H9 (cell line): ENCODE data around the gene SUPT3H. TPM values are rescaled to one million over a fixed set of nuclear protein-coding genes. Genes with fewer than 3 reads are reported as not detected.

Source experiments
- DNase-seq: peaks from one replicate; pipeline ENCODE4 v3.0.0-alpha.2; 2017
- H2AFZ ChIP-seq: one replicate; pipeline ENCODE4 v1.6.1; 2013; ENCODE audit warnings: mild to moderate bottlenecking, low read length, control low read depth, moderate library complexity
- H2AK5ac ChIP-seq: 2 replicates; pipeline ENCODE4 v1.6.1; 2013; ENCODE audit warnings: low read length, control low read depth, mixed read lengths; ENCODE audit not compliant: insufficient read length
- H2BK120ac ChIP-seq: one replicate; pipeline ENCODE4 v1.6.1; 2013; ENCODE audit warnings: low read depth, mild to moderate bottlenecking, low read length, control low read depth, inconsistent platforms; ENCODE audit not compliant: poor library complexity, severe bottlenecking
- H2BK12ac ChIP-seq: 2 replicates; pipeline ENCODE4 v1.6.1; 2013; ENCODE audit warnings: low read length, control low read depth, mixed read lengths, low read depth; ENCODE audit not compliant: insufficient read length
- H2BK15ac ChIP-seq: 2 replicates; pipeline ENCODE4 v1.6.1; 2013; ENCODE audit warnings: low read depth, low read length, control low read depth
- H2BK20ac ChIP-seq: one replicate; pipeline ENCODE4 v1.6.1; 2013; ENCODE audit warnings: low read depth, mild to moderate bottlenecking, low read length, control low read depth, inconsistent platforms; ENCODE audit not compliant: poor library complexity, severe bottlenecking
- H2BK5ac ChIP-seq: 2 replicates; pipeline ENCODE4 v1.6.1; 2013; ENCODE audit warnings: low read length, control low read depth, mixed read lengths; ENCODE audit not compliant: insufficient read length
- H3K14ac ChIP-seq: 2 replicates; pipeline ENCODE4 v1.6.1; 2013; ENCODE audit warnings: low read length, control low read depth; ENCODE audit not compliant: insufficient read depth
- H3K18ac ChIP-seq: 2 replicates; pipeline ENCODE4 v1.6.1; 2013; ENCODE audit warnings: low read depth, mild to moderate bottlenecking, mixed read lengths, low read length, control low read depth; ENCODE audit not compliant: insufficient read length
- H3K23ac ChIP-seq: 2 replicates; pipeline ENCODE4 v1.6.1; 2013; ENCODE audit warnings: low read length, control low read depth, mixed read lengths, low read depth; ENCODE audit not compliant: insufficient read length
- H3K23me2 ChIP-seq: 2 replicates; pipeline ENCODE4 v1.6.1; 2013; ENCODE audit warnings: low read depth, mild to moderate bottlenecking, mixed read lengths, low read length, control low read depth; ENCODE audit not compliant: insufficient read length, poor library complexity, severe bottlenecking
- H3K27ac ChIP-seq: 2 replicates; pipeline ENCODE4 v1.5.1; 2013; ENCODE audit warnings: low read length, control low read depth, mixed read lengths, low read depth; ENCODE audit not compliant: insufficient read length
- H3K27me3 ChIP-seq: 2 replicates; pipeline ENCODE4 v1.6.1; 2013; ENCODE audit warnings: low read length, control low read depth, inconsistent platforms; ENCODE audit not compliant: insufficient read depth
- H3K4ac ChIP-seq: 2 replicates; pipeline ENCODE4 v1.6.1; 2013; ENCODE audit warnings: low read depth, mild to moderate bottlenecking, control low read depth, inconsistent platforms, low read length, moderate library complexity
- H3K4me1 ChIP-seq: 2 replicates; pipeline ENCODE4 v1.6.1; 2013; ENCODE audit warnings: low read length, control low read depth, inconsistent platforms; ENCODE audit not compliant: insufficient read depth
- H3K4me2 ChIP-seq: 2 replicates; pipeline ENCODE4 v1.6.1; 2013; ENCODE audit warnings: low read length, control low read depth, mixed read lengths; ENCODE audit not compliant: insufficient read length, insufficient read depth
- H3K56ac ChIP-seq: 2 replicates; pipeline ENCODE4 v1.6.1; 2013; ENCODE audit warnings: low read depth, mild to moderate bottlenecking, mixed read lengths, low read length, control low read depth; ENCODE audit not compliant: insufficient read length
- H3K79me1 ChIP-seq: 2 replicates; pipeline ENCODE4 v1.6.1; 2013; ENCODE audit warnings: low read depth, mild to moderate bottlenecking, moderate library complexity, low read length, control low read depth, inconsistent platforms; ENCODE audit not compliant: insufficient read depth, poor library complexity, severe bottlenecking
- H3K79me2 ChIP-seq: 2 replicates; pipeline ENCODE4 v1.6.1; 2013; ENCODE audit warnings: low read length, control low read depth, inconsistent platforms; ENCODE audit not compliant: insufficient read depth
- H3K9ac ChIP-seq: 2 replicates; pipeline ENCODE4 v1.6.1; 2013; ENCODE audit warnings: low read length, control low read depth, mixed read lengths; ENCODE audit not compliant: insufficient read length; ENCODE audit errors: extremely low read depth
- H3K9me3 ChIP-seq: one replicate; pipeline ENCODE4 v1.6.1; 2013; ENCODE audit warnings: low read depth, low read length, inconsistent platforms; ENCODE audit not compliant: control insufficient read depth
- H3T11ph ChIP-seq: one replicate; pipeline ENCODE4 v1.6.1; 2013; ENCODE audit warnings: mild to moderate bottlenecking, low read length, control low read depth, inconsistent platforms
- H4K20me1 ChIP-seq: one replicate; pipeline ENCODE4 v1.6.1; 2013; ENCODE audit not compliant: control insufficient read depth, insufficient read length, insufficient read depth
- H4K5ac ChIP-seq: 2 replicates; pipeline ENCODE4 v1.6.1; 2013; ENCODE audit warnings: low read depth, mild to moderate bottlenecking, mixed read lengths, low read length, control low read depth; ENCODE audit not compliant: insufficient read length
- H4K8ac ChIP-seq: replicated peaks from 2 replicates; pipeline ENCODE4 v1.6.1; 2013; ENCODE audit warnings: low read length, control low read depth, mixed read lengths, low read depth; ENCODE audit not compliant: insufficient read length
- H4K91ac ChIP-seq: 2 replicates; pipeline ENCODE4 v1.6.1; 2013; ENCODE audit warnings: low read depth, mild to moderate bottlenecking, moderate library complexity, mixed read lengths, low read length, control low read depth; ENCODE audit not compliant: insufficient read length
- H3K27ac Mint-ChIP-seq, 3 experiments: 2 replicates in 2 of 3; 3 replicates in 1 of 3; pipeline ENCODE4 v1.8.0; 2020 to 2021; ENCODE audit warnings: mixed read lengths in 3 of 3, mild to moderate bottlenecking in 1 of 3, moderate library complexity in 1 of 3
- H3K27me3 Mint-ChIP-seq: 2 replicates; pipeline ENCODE4 v1.8.0; 2021; ENCODE audit warnings: low read depth, mild to moderate bottlenecking, moderate library complexity, mixed read lengths
- H3K36me3 Mint-ChIP-seq, 3 experiments: 2 replicates in 2 of 3; 3 replicates in 1 of 3; pipeline ENCODE4 v1.8.0; 2020 to 2021; ENCODE audit warnings: low read depth in 3 of 3, mixed read lengths in 3 of 3; ENCODE audit not compliant: insufficient read depth in 1 of 3
- H3K4me1 Mint-ChIP-seq, 2 experiments: 2 replicates each; pipeline ENCODE4 v1.8.0; 2020; ENCODE audit warnings: mixed read lengths in 2 of 2
- H3K4me3 Mint-ChIP-seq, 2 experiments: 2 replicates in 1 of 2; 3 replicates in 1 of 2; pipeline ENCODE4 v1.8.0; 2020 to 2021; ENCODE audit warnings: mild to moderate bottlenecking in 2 of 2, mixed read lengths in 2 of 2, moderate library complexity in 1 of 2
- H3K9me3 Mint-ChIP-seq, 2 experiments: 2 replicates in 1 of 2; 3 replicates in 1 of 2; pipeline ENCODE4 v1.8.0; 2020; ENCODE audit warnings: mild to moderate bottlenecking in 2 of 2, mixed read lengths in 2 of 2, moderate library complexity in 1 of 2
- CTCF ChIP-seq: fragments of 200-600 bp; sonication (generic); conservative IDR thresholded peaks from 3 replicates; pipeline ENCODE4 v1.8.0; 2021; ENCODE audit warnings: antibody characterized with exemption, mild to moderate bottlenecking
- total RNA-seq: library from RNA; stranded (reverse); gene quantifications from 2 replicates; pipeline ENCODE4 v1.2.1, GENCODE V29; 2021

SUPT3H gene
- total RNA-seq, 1 experiment from 2014 or later: 22.5 TPM

- Histone ChIP-seq H2BK20ac (no peak overlapping the region), H3K27me3 (no peaks in the 10 kb centered on the region), H3K56ac (no peak overlapping the region), H3K9ac (no peak overlapping the region), H4K20me1 (no peaks in the 10 kb centered on the region), H3K27ac (no peak overlapping the region), H3K4me2 (no peak overlapping the region), H4K8ac (no peak overlapping the region), H4K5ac (no peak overlapping the region), H2BK15ac (no peak overlapping the region), H2BK12ac (no peak overlapping the region), H3K14ac (no peak overlapping the region), H3K23ac (no peak overlapping the region), H2BK5ac (no peak overlapping the region), H3K79me1 (no peaks in the 10 kb centered on the region), H3K4me1 (no peaks in the 10 kb centered on the region), H2BK120ac (no peak overlapping the region), H3K4ac (no peak overlapping the region), H2AFZ (no peak overlapping the region), H3T11ph (no peak overlapping the region), H3K23me2 (no peaks in the 10 kb centered on the region), H2AK5ac (no peak overlapping the region), H3K79me2 (no peaks in the 10 kb centered on the region), H4K91ac (no peak overlapping the region), H3K9me3 (peaks cover 13% of the 10 kb centered on the region), H3K18ac (no peak overlapping the region)
- DNase-seq: no peak
- Mint-ChIP-seq H3K4me3 (no peak overlapping the region), H3K27ac (no peak overlapping the region), H3K27me3 (no peaks in the 10 kb centered on the region; the same call in 1 of the 2 replicates), H3K36me3 (peaks cover 8 to 19% (median 12%) of the 10 kb centered on the region in 3 experiments), H3K9me3 (peaks cover 8 to 15% of the 10 kb centered on the region in 2 experiments), H3K4me1 (no peaks in the 10 kb centered on the region)
- no peak for TF ChIP-seq CTCF
Measured at GRCh38 chr6:44868910-44869309, 508.8 kb downstream of the SUPT3H start.
